Dendritic cell treated with granulocyte-macrophage colony-stimulating factor and Interleukin-4, amounts not matched to agents 40 ng/mL and 50 ng/mL, for 4 days (primary cell): ENCODE results near the gene PRR5L.

Source experiments
- H3K27ac Mint-ChIP-seq: one replicate; pipeline ENCODE4 v1.8.0; 2022; ENCODE audit warnings: mild to moderate bottlenecking, mixed read lengths
- H3K27me3 Mint-ChIP-seq: one replicate; pipeline ENCODE4 v1.8.0; 2022; ENCODE audit warnings: mild to moderate bottlenecking, mixed read lengths
- H3K36me3 Mint-ChIP-seq: one replicate; pipeline ENCODE4 v1.8.0; 2022; ENCODE audit warnings: low read depth, mixed read lengths
- H3K4me1 Mint-ChIP-seq: one replicate; pipeline ENCODE4 v1.8.0; 2022; ENCODE audit warnings: low read depth, mixed read lengths
- H3K4me3 Mint-ChIP-seq: one replicate; pipeline ENCODE4 v1.8.0; 2022; ENCODE audit warnings: mild to moderate bottlenecking, moderate library complexity, mixed read lengths
- H3K9me3 Mint-ChIP-seq: one replicate; pipeline ENCODE4 v1.8.0; 2022; ENCODE audit warnings: mixed read lengths
- intact Hi-C: fragments of 100-400 bp; cut with micrococcal nuclease; formaldehyde crosslinking; loops from one replicate; pipeline ENCODE4 v1.15.0; 2022

PRR5L gene

GRCh38 chr11:36346562-36347383 lies 50.7 kb downstream of the PRR5L start:
- H3K27me3 Mint-ChIP-seq = peaks cover 9% of the 10 kb centered on the region
- H3K4me3 Mint-ChIP-seq = no peak overlapping the region
- intact Hi-C loops = no loop called here
- H3K4me1 Mint-ChIP-seq = peaks cover 9% of the 10 kb centered on the region
- no peak overlapping the region for H3K27ac Mint-ChIP-seq
- H3K36me3 Mint-ChIP-seq = no peaks in the 10 kb centered on the region
- no peaks in the 10 kb centered on the region for H3K9me3 Mint-ChIP-seq

DNA sequence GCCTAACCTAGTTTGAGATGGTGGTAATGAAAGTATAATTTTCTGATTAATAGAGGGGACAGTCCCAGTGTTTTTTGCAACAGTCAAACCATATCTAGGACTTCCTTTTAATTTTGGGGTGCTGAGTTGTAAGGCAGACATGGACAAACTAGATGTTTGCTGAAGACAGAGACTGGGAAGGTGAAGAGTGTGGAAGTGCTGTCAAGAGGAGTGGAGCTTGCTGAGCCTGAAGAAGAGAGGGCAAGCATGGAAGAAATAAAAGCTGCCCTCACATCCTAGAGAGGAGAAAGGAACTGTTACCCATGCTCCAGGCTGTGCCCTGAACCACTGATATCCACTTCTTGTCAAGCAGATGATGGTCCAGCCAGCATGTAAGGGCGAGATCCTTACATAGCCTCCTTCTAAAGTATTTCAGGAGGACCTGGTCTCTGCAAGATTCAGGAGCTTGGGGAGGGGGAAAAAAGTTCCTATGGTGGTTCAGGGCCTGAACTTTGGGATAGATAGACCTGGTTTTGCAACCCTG lies 51.4 kb downstream of the PRR5L start:
- no peaks in the 10 kb centered on the region for H3K36me3 Mint-ChIP-seq
- H3K4me3 Mint-ChIP-seq = no peak overlapping the region
- H3K27me3 Mint-ChIP-seq = peaks cover 11% of the 10 kb centered on the region
- no peak overlapping the region for H3K27ac Mint-ChIP-seq
- intact Hi-C loops = no loop called here
- H3K4me1 Mint-ChIP-seq = peaks cover 9% of the 10 kb centered on the region
- no peaks in the 10 kb centered on the region for H3K9me3 Mint-ChIP-seq

- H3K9me3 Mint-ChIP-seq = no peaks in the 10 kb centered on the region
- no peak overlapping the region for H3K4me3 Mint-ChIP-seq
- no peaks in the 10 kb centered on the region for H3K36me3 Mint-ChIP-seq
- intact Hi-C loops = loop anchor here (5.0 kb wide), 1 partner anchor 128 kb away; no protein-coding TSS in a partner anchor
- H3K27me3 Mint-ChIP-seq = peaks cover 23% of the 10 kb centered on the region
- H3K4me1 Mint-ChIP-seq = peaks cover 9% of the 10 kb centered on the region
- H3K27ac Mint-ChIP-seq = no peak overlapping the region
Measured at GRCh38 chr11:36349351-36350136, 53.5 kb downstream of the PRR5L start.

GRCh38 chr11:36350137-36350513 lies 54.0 kb downstream of the PRR5L start:
- Mint-ChIP-seq H3K27me3 (peaks cover 23% of the 10 kb centered on the region), H3K4me1 (peaks cover 9% of the 10 kb centered on the region), H3K36me3 (no peaks in the 10 kb centered on the region), H3K4me3 (no peak overlapping the region), H3K27ac (no peak overlapping the region), H3K9me3 (no peaks in the 10 kb centered on the region)
- intact Hi-C loops = loop anchor here (5.0 kb wide), 1 partner anchor 127 kb away; no protein-coding TSS in a partner anchor

DNA sequence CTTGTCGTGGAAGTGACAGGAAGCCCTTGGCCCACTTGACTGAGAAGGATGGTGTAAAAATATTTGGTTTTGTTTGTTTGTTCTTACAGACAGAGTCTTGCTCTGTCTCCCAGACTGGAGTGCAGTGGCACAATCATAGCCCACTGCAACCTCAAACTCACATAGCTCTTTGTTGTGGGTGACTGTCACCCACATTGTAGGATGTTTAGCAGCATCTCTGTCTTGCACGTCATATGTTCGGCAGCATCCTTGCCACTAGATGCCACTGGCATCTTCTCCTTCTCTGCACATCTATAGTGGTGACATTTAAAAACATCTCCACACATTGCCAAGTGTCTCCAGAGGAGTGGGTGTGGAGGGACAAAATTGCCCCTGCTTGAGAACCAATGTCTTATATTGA lies 56.8 kb downstream of the PRR5L start:
- Mint-ChIP-seq H3K9me3 (no peaks in the 10 kb centered on the region), H3K4me1 (peaks cover 22% of the 10 kb centered on the region), H3K27ac (no peak overlapping the region), H3K36me3 (no peaks in the 10 kb centered on the region), H3K4me3 (no peak overlapping the region), H3K27me3 (peaks cover 21% of the 10 kb centered on the region)
- intact Hi-C loops = loop anchor here (5.0 kb wide), 1 partner anchor 124 kb away; no protein-coding TSS in a partner anchor

DNA sequence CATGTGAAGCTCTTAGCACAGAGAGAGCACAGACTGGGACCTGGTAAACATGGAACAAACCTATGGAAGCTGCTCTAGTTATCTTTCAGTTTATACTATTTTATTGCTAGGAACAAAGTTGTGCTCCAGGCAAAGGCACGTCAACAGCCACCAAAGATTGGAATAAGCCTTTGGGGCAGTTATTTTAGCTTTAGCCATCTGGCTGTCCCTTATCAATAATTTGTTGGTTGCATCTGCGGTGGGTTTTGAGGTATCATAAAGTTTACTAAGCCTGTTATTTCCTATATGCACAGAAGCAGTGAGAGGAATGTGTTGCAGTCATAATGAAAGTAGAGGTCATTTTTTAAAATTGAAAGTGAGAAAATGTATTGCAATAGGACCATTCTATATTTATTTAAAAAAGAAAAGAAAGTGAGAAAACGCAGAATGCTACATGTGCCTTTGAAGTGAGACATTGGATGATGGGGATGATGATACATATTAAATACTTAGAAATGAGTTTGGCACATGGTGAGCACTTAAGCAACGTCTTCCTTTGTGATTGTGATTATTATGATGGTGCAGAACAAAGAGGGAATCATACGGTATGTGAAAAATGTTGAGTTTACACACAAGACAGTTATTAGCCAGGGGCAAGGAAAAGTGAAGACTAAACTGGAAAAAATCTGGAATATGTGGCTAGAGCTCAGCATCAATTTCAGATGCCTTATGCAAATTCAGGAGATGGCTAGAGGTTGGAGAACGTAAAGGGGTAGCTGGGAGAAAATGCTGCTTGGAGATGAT lies 58.3 kb downstream of the PRR5L start:
- Mint-ChIP-seq H3K4me1 (peaks cover 22% of the 10 kb centered on the region), H3K36me3 (no peaks in the 10 kb centered on the region), H3K9me3 (no peaks in the 10 kb centered on the region), H3K27ac (no peak overlapping the region), H3K4me3 (no peak overlapping the region), H3K27me3 (peaks cover 25% of the 10 kb centered on the region)
- intact Hi-C loops = loop anchor here (5.0 kb wide), 1 partner anchor 123 kb away; no protein-coding TSS in a partner anchor

DNA sequence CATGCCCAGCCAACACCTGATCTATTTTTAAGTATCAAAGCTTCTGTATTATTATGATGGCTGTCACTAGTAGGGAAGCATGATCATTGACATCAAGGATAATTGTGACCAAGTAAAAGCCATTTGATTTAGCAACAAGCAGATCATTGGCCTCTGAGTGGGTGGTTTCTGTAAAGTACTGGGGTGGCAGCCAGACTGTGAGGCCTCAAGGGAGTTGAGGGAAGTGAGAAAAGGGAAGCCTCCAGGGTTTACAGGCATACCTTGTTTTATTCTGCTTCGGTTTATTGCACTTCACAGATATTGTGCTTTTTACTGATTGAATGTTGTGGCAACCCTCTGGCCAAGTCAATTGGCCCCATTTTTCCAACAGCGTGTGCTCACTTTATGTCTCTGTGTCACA lies 60.1 kb downstream of the PRR5L start:
- H3K4me3 Mint-ChIP-seq = no peak overlapping the region

DNA sequence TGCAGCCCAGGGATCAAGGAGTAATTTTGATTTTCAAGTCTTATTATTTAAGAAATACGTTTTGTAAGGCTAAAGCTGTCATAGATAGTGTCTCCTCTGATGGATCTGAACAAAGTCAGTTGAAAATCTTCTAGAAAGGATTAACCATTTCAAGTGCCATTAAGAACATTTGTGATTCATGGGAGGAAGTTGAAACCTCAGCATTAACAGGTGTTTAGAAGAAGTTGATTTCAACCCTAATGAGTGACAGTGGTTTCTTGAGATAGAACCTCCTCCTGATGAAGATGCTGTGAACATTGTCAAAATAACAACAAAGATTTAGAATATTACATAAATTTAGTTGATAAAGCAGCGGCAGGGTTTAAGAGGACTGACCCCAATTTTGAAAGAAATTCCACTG lies 61.7 kb downstream of the PRR5L start:
- intact Hi-C loops = no loop called here
- peaks cover 33% of the 10 kb centered on the region for H3K4me1 Mint-ChIP-seq
- H3K27me3 Mint-ChIP-seq = peaks cover 26% of the 10 kb centered on the region
- H3K4me3 Mint-ChIP-seq = no peak overlapping the region
- no peak overlapping the region for H3K27ac Mint-ChIP-seq
- no peaks in the 10 kb centered on the region for H3K36me3 Mint-ChIP-seq
- H3K9me3 Mint-ChIP-seq = no peaks in the 10 kb centered on the region

More for the DNA sequence above, 60.1 kb downstream of the PRR5L start:
- Mint-ChIP-seq H3K36me3 (no peaks in the 10 kb centered on the region), H3K9me3 (no peaks in the 10 kb centered on the region), H3K27me3 (peaks cover 25% of the 10 kb centered on the region), H3K27ac (peak overlapping the region; percentile 75), H3K4me1 (peaks cover 20% of the 10 kb centered on the region)
- intact Hi-C loops = no loop called here

DNA sequence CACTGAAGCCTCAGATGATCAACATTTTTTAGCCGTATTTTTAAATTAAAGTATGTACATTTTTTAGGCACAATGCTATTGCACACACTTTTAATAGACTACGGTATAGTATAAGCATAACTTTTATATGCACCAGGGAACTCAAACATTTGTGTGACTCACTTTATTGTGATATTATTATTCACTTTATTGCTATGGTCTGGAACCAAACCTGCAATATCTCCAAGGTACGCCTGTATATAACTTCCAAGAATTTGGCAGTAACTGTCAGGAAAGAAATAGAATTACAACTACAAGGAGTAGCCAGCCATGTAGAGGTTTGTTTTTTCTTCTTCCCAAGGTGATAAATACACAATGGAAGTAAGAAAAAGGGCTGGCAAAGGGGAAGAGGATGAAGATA lies 62.3 kb downstream of the PRR5L start:
- Mint-ChIP-seq H3K36me3 (no peaks in the 10 kb centered on the region), H3K4me3 (no peak overlapping the region), H3K9me3 (no peaks in the 10 kb centered on the region), H3K4me1 (peaks cover 39% of the 10 kb centered on the region), H3K27ac (no peak overlapping the region), H3K27me3 (peaks cover 28% of the 10 kb centered on the region)
- intact Hi-C loops = no loop called here

DNA sequence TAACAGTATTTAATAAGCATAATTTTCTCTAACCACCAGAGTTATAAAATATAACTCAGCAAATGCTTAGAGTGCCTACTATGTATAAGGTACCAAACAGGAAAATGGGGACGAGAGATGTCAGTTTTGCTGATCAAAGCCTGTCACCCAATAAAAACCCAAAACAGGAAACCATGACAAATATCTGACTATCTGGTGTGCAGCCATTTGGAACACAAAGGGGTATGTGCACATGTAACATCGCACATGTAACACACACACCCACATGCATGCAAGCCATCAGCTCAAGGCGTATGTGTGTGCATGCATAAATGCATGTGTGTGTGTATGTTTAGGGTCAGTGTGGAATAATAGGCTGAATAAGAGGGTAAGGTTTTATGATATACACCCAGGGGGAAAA lies 64.2 kb downstream of the PRR5L start:
- no peak overlapping the region for H3K27ac Mint-ChIP-seq
- H3K9me3 Mint-ChIP-seq = no peaks in the 10 kb centered on the region
- intact Hi-C loops = loop anchor here (2.0 kb wide), 1 partner anchor 44 kb away; no protein-coding TSS in a partner anchor
- peaks cover 31% of the 10 kb centered on the region for H3K27me3 Mint-ChIP-seq
- peaks cover 54% of the 10 kb centered on the region for H3K4me1 Mint-ChIP-seq
- no peak overlapping the region for H3K4me3 Mint-ChIP-seq
- no peaks in the 10 kb centered on the region for H3K36me3 Mint-ChIP-seq

GRCh38 chr11:36360826-36361415 lies 64.8 kb downstream of the PRR5L start:
- H3K36me3 Mint-ChIP-seq = no peaks in the 10 kb centered on the region
- no peaks in the 10 kb centered on the region for H3K9me3 Mint-ChIP-seq
- peaks cover 57% of the 10 kb centered on the region for H3K4me1 Mint-ChIP-seq
- H3K27me3 Mint-ChIP-seq = peaks cover 31% of the 10 kb centered on the region
- no peak overlapping the region for H3K4me3 Mint-ChIP-seq
- H3K27ac Mint-ChIP-seq = no peak overlapping the region
- intact Hi-C loops = loop anchor here (2.0 kb wide), 1 partner anchor 44 kb away; no protein-coding TSS in a partner anchor

DNA sequence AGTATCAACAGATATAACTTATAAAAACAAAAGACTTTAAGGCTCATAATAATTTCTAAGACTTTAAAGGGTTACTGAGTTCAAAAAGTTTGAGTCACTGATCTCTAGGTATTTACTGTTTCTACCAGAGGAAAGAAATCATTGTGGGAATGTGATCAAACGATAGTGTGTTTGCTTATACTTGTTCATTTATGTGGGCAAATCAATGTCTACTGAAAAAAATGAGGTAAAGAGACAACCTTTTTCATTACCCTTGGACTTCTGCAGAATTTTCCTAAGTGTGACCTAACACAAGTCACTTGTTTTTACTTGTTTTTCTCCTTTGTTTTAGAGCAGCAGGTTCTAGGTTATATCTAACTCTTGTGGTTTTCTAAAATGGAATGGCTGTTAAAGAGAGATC lies 65.4 kb downstream of the PRR5L start:
- Mint-ChIP-seq H3K9me3 (no peaks in the 10 kb centered on the region), H3K27ac (peak overlapping the region; percentile 66), H3K4me3 (no peak overlapping the region), H3K27me3 (peaks cover 32% of the 10 kb centered on the region), H3K36me3 (no peaks in the 10 kb centered on the region), H3K4me1 (peaks cover 59% of the 10 kb centered on the region)
- intact Hi-C loops = loop anchor here (2.0 kb wide), 1 partner anchor 43 kb away; no protein-coding TSS in a partner anchor

- no peaks in the 10 kb centered on the region for H3K36me3 Mint-ChIP-seq
Measured at GRCh38 chr11:36361901-36362391, 65.9 kb downstream of the PRR5L start.

More at GRCh38 chr11:36361901-36362391, 65.9 kb downstream of the PRR5L start:
- Mint-ChIP-seq H3K9me3 (no peaks in the 10 kb centered on the region), H3K4me3 (peak overlapping the region; percentile 4), H3K27me3 (peaks cover 32% of the 10 kb centered on the region), H3K4me1 (peaks cover 58% of the 10 kb centered on the region), H3K27ac (peak overlapping the region; percentile 66)
- intact Hi-C loops = loop anchor here (2.0 kb wide), 1 partner anchor 43 kb away; no protein-coding TSS in a partner anchor
